GM15510 (cell line): ENCODE results near the gene TNNT3.

Experiments used
- POLR2A ChIP-seq: IDR thresholded peaks from 3 replicates; pipeline ENCODE4 v1.6.1; 2011; ENCODE audit warnings: borderline replicate concordance; ENCODE audit not compliant: insufficient read length; ENCODE audit errors: extremely low read depth

Gene TNNT3

DNA sequence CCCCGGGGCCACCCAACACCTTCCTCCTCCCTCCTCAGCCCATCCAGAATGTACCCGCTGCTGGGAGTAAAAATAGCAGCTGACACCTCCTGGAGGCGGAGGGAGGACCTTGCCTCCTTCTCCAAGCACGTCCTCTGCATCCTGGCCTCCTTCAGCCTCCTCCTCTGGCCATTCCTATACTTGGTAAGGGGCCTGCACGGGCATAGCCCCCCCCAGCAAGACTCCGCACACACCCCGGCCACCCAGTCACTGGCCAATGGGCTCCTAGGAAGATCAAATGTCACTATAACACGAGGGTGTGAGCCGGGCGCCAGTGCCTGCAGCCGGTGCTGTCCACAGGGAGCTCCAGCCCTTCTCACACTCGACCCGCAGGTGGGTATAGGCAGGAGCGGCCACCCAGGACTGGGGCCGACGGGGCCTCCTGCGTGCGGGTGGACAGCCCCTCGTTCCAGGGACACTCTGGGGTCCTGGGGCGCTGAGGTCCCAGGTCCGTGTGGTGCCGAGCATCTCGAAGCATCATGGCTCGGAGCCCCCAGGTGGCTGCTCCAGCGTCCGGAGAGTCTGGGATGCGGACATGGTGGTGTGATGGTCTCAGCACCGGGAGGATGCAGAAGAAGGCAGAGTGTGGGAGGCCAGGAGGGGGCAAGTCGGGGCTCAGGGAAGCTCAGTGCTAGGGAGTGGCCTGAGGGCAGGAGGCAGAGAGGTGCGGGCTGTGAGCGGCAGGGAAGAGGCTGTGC lies at the start of gene TNNT3:
TSS of gene TNNT3 (plus strand) at position 313 of the 737 bp plus-strand sequence. CDS start 3,172 bp downstream, outside the sequence.
- no peak for TF ChIP-seq POLR2A

GRCh38 chr11:1870326-1870696 lies 49.2 kb upstream of the TNNT3 start:
- TF ChIP-seq POLR2A, result no peak

GRCh38 chr11:1870721-1871466 lies 48.6 kb upstream of the TNNT3 start:
- no peak for TF ChIP-seq POLR2A

DNA sequence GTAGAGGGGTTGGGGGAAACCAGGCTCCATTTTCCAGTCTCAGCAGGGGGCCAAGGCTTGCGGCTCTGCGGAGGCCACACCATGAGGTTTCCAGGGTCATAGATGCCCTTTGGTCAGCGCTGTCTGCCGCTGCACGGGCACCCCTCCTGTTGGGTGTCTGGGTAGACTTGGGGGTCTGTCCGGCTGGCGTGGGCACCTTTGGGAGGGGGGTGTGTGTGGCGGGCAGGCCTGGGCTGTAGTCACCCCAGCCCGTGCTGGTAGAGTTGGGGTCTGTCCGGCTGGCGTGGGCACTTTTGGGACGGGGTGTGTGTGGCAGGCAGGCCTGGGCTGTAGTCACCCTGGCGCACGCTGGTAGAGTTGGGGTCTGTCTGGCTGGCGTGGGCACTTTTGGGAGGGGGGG lies 48.0 kb upstream of the TNNT3 start:
- TF ChIP-seq POLR2A, result no peak

GRCh38 chr11:1872267-1872985 lies 47.1 kb upstream of the TNNT3 start:
- TF ChIP-seq POLR2A, result no peak

GRCh38 chr11:1873048-1873812 lies 46.3 kb upstream of the TNNT3 start:
- no peak for TF ChIP-seq POLR2A

GRCh38 chr11:1875093-1875850 lies 44.2 kb upstream of the TNNT3 start:
- no peak for TF ChIP-seq POLR2A

- TF ChIP-seq POLR2A, result no peak
Observed at GRCh38 chr11:1876361-1877063, 43.0 kb upstream of the TNNT3 start.

DNA sequence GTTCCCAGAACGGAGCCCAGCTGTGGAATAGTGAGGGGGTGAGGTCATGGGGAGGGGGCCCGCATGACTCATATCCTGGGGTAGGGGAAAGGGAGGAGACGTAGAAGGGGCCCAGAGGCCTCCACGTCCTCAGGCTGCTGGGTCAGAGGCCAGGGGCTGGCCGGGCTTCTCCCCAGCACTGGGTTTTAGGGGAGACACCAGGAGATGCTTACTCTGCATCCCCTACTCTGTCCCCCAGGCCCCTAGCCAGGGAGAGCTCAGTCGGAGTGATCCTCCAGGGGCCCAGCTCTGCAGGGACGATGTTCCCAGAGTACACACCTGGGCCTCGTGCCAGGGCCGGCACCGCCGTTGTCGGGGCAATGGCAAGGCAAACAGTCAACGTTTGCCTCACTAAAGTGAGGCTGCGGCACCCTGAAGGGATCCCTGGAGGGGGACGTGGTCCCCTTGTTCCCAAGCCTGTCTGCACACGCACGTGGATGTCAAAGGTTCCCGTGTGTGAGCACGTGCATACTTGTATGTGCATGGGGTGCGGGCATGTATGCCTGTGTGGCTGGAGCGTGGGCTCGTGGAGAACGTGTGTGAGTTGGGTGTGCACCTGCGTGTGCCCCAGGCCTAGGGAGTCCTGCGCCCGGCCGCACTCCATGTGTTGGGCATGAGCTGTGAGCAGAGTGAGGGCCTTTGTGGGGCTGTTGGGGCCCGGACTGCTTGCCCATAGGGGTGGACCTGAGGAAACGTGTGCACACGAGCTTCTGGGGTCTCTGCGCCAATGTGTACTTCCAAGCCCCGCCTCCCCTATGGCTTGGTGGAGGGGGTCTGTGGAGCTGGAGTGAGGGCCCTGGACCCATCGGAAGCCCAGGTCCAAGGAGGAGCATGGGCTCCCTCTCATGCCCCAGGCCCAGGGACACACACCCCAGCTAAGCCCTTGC lies 42.0 kb upstream of the TNNT3 start:
- TF ChIP-seq POLR2A, result no peak

- TF ChIP-seq POLR2A, result no peak
Observed at GRCh38 chr11:1878137-1879031, 41.1 kb upstream of the TNNT3 start.

- TF ChIP-seq POLR2A, result no peak
Observed at GRCh38 chr11:1879342-1879940, 40.1 kb upstream of the TNNT3 start.
